HEK293T (cell line): ENCODE data around the gene SCN4B.

Experiments
- BHLHE40 ChIP-seq: fragments of 450-650 bp; IDR thresholded peaks from 2 replicates; pipeline ENCODE4 v1.6.1; 2016; ENCODE audit warnings: mild to moderate bottlenecking, moderate library complexity, borderline replicate concordance
- CTBP1 ChIP-seq: fragments of 450-650 bp; IDR thresholded peaks from 2 replicates; pipeline ENCODE4 v1.6.1; 2016; ENCODE audit warnings: borderline replicate concordance
- ELF4 ChIP-seq: fragments of 450-650 bp; IDR thresholded peaks from 2 replicates; pipeline ENCODE4 v1.6.1; 2017; ENCODE audit warnings: antibody characterized with exemption
- FOXA1 ChIP-seq: fragments of 450-650 bp; IDR thresholded peaks from 2 replicates; pipeline ENCODE4 v1.6.1; 2016; ENCODE audit warnings: mild to moderate bottlenecking
- FOXK2 ChIP-seq: fragments of 450-650 bp; IDR thresholded peaks from 2 replicates; pipeline ENCODE4 v1.6.1; 2016; ENCODE audit warnings: mild to moderate bottlenecking
- FOXM1 ChIP-seq: fragments of 450-650 bp; IDR thresholded peaks from 2 replicates; pipeline ENCODE4 v1.6.1; 2017; ENCODE audit warnings: mild to moderate bottlenecking, borderline replicate concordance
- NFRKB ChIP-seq: fragments of 450-650 bp; IDR thresholded peaks from 2 replicates; pipeline ENCODE4 v1.6.1; 2016; ENCODE audit warnings: mild to moderate bottlenecking, moderate library complexity
- PKNOX1 ChIP-seq: fragments of 450-650 bp; IDR thresholded peaks from 2 replicates; pipeline ENCODE4 v1.6.1; 2016
- SP1 ChIP-seq: fragments of 450-650 bp; IDR thresholded peaks from 2 replicates; pipeline ENCODE4 v1.6.1; 2017
- SUZ12 ChIP-seq: fragments of 450-650 bp; IDR thresholded peaks from 2 replicates; pipeline ENCODE4 v1.6.1; 2016; ENCODE audit warnings: mild to moderate bottlenecking
- TARDBP ChIP-seq: fragments of 450-650 bp; IDR thresholded peaks from 2 replicates; pipeline ENCODE4 v1.6.1; 2016
- ZNF384 ChIP-seq: fragments of 450-650 bp; IDR thresholded peaks from 2 replicates; pipeline ENCODE4 v1.6.1; 2016

GRCh38 chr11:118086913-118087768, 65.5 kb downstream of the SCN4B start, which contains the start of gene SMIM35:
- TF ChIP-seq BHLHE40: no peak
- no peak for TF ChIP-seq NFRKB
- no peak for TF ChIP-seq SUZ12
- TF ChIP-seq CTBP1: no peak
- TF ChIP-seq FOXK2: no peak
- TF ChIP-seq ZNF384: no peak
- TF ChIP-seq FOXM1: no peak
- no peak for TF ChIP-seq TARDBP
- TF ChIP-seq PKNOX1: no peak
- TF ChIP-seq ELF4: no peak
- TF ChIP-seq SP1: no peak
- TF ChIP-seq FOXA1: no peak
